ENCODE measurements around the gene KCTD15.

KCTD15 gene

DNA sequence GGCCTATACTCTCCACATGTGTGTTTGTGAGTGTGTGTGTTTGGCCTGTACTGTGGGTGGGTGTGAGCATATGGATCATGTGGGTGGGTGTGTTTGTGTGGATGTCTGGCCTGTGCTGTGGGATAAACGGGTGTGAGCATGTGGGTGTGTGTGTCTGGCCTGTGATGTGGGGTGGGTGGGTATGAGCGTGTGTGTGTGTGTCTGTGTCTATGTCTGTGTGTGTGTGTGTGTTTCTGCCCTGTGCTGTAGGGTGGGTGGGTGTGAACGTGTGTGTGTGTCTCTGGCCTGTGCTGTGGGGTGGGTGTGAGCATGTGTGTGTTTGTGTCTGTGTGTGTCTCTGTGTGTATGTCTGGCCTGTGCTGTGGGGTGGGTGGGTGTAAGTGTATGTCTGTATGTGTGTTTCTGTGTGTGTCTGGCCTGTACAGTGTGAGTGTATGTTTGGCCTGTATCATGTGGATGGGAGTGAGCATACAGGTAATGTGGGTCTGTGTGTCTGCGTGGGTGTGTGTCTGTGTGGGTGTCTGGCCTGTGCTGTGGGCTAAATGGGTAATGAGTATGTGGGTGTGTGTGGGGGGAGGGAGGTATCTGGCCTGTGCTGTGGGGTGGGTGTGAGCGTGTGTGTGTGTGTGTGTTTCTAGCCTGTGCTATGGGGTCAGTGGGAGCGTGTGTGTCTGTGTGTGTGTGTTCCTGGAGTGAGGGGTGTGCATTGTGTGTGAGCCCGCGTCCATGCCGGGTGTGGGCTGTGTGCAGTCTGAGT lies 20.8 kb upstream of the KCTD15 start:
- TF ChIP-seq, protein P1, sequence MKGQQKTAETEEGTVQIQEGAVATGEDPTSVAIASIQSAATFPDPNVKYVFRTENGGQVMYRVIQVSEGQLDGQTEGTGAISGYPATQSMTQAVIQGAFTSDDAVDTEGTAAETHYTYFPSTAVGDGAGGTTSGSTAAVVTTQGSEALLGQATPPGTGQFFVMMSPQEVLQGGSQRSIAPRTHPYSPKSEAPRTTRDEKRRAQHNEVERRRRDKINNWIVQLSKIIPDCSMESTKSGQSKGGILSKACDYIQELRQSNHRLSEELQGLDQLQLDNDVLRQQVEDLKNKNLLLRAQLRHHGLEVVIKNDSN (IDR thresholded peaks at IDR 0.05): no peak
- TF ChIP-seq CREB1 (IDR thresholded peaks at IDR 0.05; ENCODE audit: low read depth) (no peak), RAD21 (IDR thresholded peaks at IDR 0.05; ENCODE audit: low read depth) (no peak), MAX (IDR thresholded peaks at IDR 0.05) (no peak), YY1 (IDR thresholded peaks at IDR 0.05; ENCODE audit: low read depth) (no peak)

GRCh38 chr19:33777351-33777750 lies 19.3 kb upstream of the KCTD15 start:
- no peak for TF ChIP-seq CEBPB (IDR thresholded peaks at IDR 0.05)
- no peak for TF ChIP-seq TEAD4 (IDR thresholded peaks at IDR 0.05)
- TF ChIP-seq EP300 (IDR thresholded peaks at IDR 0.05; ENCODE audit: borderline replicate concordance): no peak
- TF ChIP-seq, protein P2, sequence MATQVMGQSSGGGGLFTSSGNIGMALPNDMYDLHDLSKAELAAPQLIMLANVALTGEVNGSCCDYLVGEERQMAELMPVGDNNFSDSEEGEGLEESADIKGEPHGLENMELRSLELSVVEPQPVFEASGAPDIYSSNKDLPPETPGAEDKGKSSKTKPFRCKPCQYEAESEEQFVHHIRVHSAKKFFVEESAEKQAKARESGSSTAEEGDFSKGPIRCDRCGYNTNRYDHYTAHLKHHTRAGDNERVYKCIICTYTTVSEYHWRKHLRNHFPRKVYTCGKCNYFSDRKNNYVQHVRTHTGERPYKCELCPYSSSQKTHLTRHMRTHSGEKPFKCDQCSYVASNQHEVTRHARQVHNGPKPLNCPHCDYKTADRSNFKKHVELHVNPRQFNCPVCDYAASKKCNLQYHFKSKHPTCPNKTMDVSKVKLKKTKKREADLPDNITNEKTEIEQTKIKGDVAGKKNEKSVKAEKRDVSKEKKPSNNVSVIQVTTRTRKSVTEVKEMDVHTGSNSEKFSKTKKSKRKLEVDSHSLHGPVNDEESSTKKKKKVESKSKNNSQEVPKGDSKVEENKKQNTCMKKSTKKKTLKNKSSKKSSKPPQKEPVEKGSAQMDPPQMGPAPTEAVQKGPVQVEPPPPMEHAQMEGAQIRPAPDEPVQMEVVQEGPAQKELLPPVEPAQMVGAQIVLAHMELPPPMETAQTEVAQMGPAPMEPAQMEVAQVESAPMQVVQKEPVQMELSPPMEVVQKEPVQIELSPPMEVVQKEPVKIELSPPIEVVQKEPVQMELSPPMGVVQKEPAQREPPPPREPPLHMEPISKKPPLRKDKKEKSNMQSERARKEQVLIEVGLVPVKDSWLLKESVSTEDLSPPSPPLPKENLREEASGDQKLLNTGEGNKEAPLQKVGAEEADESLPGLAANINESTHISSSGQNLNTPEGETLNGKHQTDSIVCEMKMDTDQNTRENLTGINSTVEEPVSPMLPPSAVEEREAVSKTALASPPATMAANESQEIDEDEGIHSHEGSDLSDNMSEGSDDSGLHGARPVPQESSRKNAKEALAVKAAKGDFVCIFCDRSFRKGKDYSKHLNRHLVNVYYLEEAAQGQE (IDR thresholded peaks at IDR 0.05; ENCODE audit: low read depth): no peak
- TF ChIP-seq TCF12 (IDR thresholded peaks at IDR 0.05; ENCODE audit: low read depth): no peak
- TF ChIP-seq YY1 (IDR thresholded peaks at IDR 0.05; ENCODE audit: low read depth): no peak
- no peak for TF ChIP-seq EGR1 (IDR thresholded peaks at IDR 0.05)

DNA sequence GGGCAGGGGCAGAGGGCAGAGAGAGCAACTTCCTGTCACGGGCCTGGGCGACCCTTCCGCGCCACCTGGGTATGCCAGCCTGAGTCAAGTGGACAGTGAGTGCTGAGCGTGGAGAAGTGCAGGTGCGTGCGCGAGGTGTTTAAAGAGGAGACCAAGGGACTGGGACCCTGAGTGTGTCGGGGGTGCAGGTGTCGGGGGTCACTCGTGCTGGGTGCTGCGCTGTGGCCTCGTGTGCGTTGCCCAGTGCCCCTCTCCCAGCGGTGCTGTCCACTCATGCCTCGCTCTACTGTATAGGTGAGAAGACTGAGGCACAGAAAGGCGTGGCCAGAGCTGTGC lies 18.9 kb upstream of the KCTD15 start:
- TF ChIP-seq, protein P2 (IDR thresholded peaks at IDR 0.05; ENCODE audit: low read depth): no peak
- TF ChIP-seq EGR1 (IDR thresholded peaks at IDR 0.05): no peak
- no peak for TF ChIP-seq NFIC (IDR thresholded peaks at IDR 0.05)
- no peak for TF ChIP-seq ZBTB7A (IDR thresholded peaks at IDR 0.05; ENCODE audit: low read depth)

GRCh38 chr19:33778089-33778791 lies 18.4 kb upstream of the KCTD15 start:
- TF ChIP-seq RAD21 (IDR thresholded peaks at IDR 0.05; ENCODE audit: low read depth) (peak; percentile 89), NFIC (IDR thresholded peaks at IDR 0.05) (no peak), MAX (IDR thresholded peaks at IDR 0.05) (no peak)

- TF ChIP-seq TCF12 (IDR thresholded peaks at IDR 0.05; ENCODE audit: low read depth): no peak
- no peak for TF ChIP-seq EGR1 (IDR thresholded peaks at IDR 0.05)
- TF ChIP-seq, protein P2 (IDR thresholded peaks at IDR 0.05; ENCODE audit: low read depth): no peak
- TF ChIP-seq ZBTB7A (IDR thresholded peaks at IDR 0.05; ENCODE audit: low read depth): no peak
- TF ChIP-seq CREB1 (IDR thresholded peaks at IDR 0.05; ENCODE audit: low read depth): no peak
- TF ChIP-seq YY1 (IDR thresholded peaks at IDR 0.05; ENCODE audit: low read depth): no peak
- TF ChIP-seq CEBPB (IDR thresholded peaks at IDR 0.05): no peak
- no peak for TF ChIP-seq RAD21 (IDR thresholded peaks at IDR 0.05; ENCODE audit: low read depth)
- TF ChIP-seq, protein P1 (IDR thresholded peaks at IDR 0.05): no peak
- TF ChIP-seq TAF1 (IDR thresholded peaks at IDR 0.05; ENCODE audit: low read depth): no peak
- TF ChIP-seq TEAD4 (IDR thresholded peaks at IDR 0.05): no peak
- TF ChIP-seq EP300 (IDR thresholded peaks at IDR 0.05; ENCODE audit: borderline replicate concordance): no peak
Observed at GRCh38 chr19:33779849-33780248, 16.8 kb upstream of the KCTD15 start.
